HG02852 (cell line): ENCODE results near the gene ARHGEF11.
"Not testable (repeated sequence)": the region's sequence is repeated elsewhere in the genome, so short reads cannot be mapped to it uniquely, and the experiment has no call there.

ENCODE experiments used
- ATAC-seq: cut with Tn5 transposase; IDR thresholded peaks from one replicate; pipeline ENCODE4 v1.9.1; 2021; ENCODE audit warnings: mild to moderate bottlenecking, moderate library complexity; ENCODE audit not compliant: unreplicated experiment

Gene ARHGEF11

GRCh38 chr1:156931974-156932710 lies 113.4 kb downstream of the ARHGEF11 start:
- ATAC-seq, result no peak

- no peak for ATAC-seq
Measured at GRCh38 chr1:156931211-156931952, 114.2 kb downstream of the ARHGEF11 start.

DNA sequence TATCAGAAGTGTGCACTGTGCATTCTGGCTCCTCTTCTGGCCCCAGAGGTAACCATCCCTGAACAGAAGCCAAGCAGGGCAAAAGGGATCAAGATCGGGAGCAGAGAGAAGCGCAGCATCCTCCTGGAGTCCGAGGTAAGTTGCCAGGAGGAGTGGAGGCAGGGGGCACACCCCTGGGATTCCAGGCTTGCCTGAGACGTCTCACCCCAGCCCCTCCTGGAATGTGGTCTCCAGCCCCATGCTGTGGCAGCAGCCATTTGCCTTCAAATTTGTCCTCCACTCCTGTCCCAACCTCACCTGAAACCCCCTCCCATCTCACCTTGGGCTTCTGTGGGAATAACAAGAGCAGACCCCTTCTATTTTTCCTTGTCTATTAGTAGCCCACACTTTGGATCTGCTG lies 115.1 kb downstream of the ARHGEF11 start:
- ATAC-seq, result no peak

DNA sequence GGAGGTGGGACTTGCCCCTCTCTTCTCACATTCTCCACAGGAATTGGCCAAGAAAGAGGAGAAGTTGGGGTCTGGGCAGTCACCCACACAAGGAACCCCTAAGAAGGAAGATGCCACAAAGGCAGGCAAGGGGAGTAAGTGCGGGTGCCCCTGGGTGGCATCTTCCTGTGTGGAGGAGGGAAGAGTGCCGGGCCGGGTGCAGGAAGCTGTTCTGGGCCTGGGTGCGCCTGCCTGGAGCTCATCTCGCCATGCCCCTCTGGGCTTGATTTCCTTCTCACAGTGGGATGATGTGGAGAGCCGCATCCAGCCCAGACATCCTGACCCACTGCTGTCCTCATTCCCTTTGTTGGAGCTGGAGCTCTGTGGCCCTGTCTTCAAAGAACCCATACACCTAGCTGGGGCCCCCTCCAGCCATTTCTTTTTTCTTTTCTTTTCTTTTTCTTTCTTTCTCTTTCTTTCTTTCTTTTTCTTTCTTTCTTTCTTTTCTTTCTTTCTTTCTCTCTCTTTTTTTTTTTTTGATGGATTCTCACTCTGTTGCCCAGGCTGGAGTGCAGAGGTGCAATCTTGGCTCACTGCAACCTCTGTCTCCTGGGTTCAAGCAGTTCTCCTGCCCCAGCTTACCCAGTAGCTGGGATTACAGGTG lies 115.8 kb downstream of the ARHGEF11 start:
- ATAC-seq, result no peak

GRCh38 chr1:156928043-156928602 lies 117.4 kb downstream of the ARHGEF11 start:
- ATAC-seq, result no peak

DNA sequence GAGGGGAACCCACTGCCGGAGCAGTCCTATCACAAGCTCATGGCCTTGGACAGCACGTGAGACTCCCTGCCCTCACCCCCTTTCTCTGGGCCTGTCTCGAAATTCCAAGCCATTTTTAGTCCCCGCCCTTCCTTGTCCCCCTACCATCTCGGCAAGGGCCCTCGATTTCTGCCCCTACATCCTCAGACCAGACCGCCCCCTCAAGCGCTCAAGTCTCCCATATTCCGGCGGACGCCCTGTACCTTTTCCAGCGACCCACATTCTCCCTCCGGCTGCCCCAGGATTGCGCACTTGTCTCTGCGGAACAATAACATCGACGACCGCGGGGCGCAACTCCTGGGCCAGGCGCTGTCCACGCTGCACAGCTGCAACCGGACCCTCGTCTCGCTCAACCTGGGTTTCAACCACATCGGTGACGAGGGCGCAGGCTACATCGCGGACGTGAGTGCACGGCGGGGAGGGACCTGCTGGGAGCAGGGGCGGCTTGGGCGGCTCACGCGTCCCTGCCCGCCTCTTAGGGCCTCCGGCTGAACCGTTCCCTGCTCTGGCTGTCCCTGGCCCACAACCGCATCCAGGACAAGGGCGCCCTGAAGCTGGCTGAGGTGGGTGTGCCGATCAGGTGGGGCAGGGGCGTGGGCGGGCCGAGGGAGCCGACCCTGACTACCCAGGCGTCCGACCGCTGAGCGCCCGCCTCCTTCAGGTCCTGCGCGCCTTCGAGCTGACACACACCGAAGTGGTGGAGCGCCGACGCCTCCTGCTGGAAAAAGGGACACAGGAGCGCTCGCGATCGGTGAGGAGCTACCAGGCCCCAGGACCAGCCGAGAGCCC lies 118.1 kb downstream of the ARHGEF11 start:
- no peak for ATAC-seq

GRCh38 chr1:156926695-156927094 lies 118.8 kb downstream of the ARHGEF11 start:
- ATAC-seq, result not testable (repeated sequence)

DNA sequence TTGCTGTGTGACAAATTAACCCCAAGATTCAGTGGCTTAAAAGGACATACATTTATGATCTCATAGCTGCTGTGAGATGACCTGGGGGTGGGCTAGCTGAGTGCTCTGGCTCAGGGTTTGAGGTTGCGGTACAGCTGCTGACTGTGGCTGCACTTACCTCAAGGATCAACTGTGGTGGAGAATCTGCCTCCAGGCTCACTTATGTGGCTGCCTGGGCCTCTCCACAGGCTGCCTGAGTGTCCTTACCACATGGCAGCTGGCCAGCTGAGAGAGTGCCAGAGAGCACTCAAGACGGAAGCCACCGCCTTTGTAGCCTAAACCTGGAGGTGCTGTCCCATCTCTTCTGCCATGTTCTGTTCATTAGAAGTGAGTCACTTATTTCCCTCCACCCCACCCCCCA lies 119.4 kb downstream of the ARHGEF11 start:
- ATAC-seq, result no peak

DNA sequence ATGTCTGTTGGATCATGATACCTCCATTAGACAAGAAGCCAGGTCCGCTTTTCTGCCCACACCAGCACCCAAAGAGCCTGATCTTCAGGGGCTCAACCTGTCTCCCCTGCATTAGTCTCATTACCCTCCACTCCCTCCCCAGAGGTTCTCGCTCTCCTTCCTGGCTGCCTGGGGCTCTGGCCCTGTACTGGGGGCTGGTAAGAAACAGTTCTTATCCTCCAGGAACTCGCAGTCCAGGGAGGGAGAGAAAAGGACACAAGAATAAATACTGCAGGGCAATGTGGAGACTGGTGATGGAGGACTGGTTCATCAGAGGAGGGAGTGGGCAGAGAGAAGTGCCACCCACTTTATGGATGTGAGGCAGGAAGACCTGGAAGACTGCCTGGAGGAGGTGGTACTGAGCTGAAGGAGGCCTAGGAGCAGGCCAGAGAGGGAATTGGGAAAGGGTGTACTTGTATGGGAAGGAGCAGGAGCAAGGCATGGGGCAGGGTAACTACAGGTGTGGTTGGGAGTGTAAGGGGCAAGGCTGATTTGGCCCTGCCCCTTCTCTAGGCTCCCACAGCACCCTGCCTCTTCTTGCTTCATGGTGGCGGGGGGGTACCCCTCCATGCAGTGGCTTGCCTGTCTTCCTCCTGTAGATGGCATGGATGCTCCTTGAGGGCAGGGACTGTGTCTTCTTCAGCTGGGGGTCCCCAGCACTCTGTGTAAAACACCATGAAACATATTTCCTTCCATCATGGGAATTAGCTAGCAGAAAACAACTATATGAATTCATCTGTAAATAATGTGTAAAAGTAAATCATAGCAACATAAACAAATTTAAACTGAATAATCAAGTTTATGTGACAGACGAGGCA lies 120.2 kb downstream of the ARHGEF11 start:
- ATAC-seq, result no peak

DNA sequence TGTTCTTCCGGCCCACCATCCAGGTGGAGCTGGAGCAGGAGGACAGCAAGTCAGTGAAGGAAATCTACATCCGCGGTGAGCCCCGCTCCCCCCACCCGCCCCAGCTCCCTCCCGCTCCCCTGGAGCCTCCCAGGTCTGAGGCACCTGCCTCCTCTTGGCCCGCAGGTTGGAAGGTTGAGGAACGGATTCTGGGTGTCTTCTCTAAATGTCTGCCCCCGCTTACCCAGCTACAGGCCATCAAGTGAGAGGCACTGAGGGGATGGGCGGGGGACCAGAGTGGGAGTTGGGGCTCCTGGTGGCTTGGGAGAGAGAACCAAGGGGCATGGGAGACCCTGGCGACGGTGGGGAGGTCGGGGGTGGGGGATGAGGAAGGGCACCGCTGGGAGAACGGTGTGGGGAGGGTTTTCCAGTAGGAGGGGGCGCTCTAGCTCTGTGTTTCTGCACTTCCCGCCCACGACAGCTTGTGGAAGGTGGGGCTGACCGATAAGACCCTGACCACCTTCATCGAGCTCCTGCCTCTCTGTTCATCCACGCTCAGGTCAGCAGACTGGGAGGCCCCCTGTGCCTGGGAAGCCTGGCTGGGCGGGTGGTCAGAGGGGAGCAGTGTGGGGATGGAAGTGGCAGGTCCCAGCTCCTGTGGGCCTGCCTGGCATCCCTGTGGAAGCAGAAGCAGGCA lies 120.9 kb downstream of the ARHGEF11 start:
- no peak for ATAC-seq

GRCh38 chr1:156923670-156924477 lies 121.7 kb downstream of the ARHGEF11 start:
- no peak for ATAC-seq

GRCh38 chr1:156922986-156923669 lies 122.4 kb downstream of the ARHGEF11 start:
- ATAC-seq, result no peak

GRCh38 chr1:156921053-156921529 lies 124.5 kb downstream of the ARHGEF11 start:
- no peak for ATAC-seq

- no peak for ATAC-seq
Measured at GRCh38 chr1:156920233-156921052, 125.1 kb downstream of the ARHGEF11 start, which contains the start of gene LRRC71. Gene LRRC71, plus strand, starts transcription at chr1:156920632. Its CDS starts 172 bp downstream, at chr1:156920804.

DNA sequence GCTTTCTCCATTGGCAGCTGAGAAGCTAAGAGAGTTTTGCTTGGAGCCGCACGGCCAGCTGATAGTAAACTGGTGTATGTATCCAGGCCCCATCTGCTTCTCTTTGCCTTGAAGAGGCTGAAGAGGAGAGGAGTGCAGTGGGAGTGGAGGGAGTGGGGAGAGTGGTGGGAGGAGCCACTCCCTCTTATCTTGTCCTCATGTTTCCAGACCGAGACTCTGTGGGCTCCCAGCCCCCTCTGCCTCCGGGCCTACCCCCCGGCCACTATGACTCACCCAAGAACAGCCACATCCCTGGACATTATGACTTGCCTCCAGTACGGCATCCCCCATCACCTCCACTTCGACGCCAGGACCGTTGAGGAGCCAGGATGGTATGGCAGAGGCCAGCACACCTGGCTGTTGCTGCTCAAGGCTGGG lies 131.1 kb downstream of the ARHGEF11 start:
- no peak for ATAC-seq

DNA sequence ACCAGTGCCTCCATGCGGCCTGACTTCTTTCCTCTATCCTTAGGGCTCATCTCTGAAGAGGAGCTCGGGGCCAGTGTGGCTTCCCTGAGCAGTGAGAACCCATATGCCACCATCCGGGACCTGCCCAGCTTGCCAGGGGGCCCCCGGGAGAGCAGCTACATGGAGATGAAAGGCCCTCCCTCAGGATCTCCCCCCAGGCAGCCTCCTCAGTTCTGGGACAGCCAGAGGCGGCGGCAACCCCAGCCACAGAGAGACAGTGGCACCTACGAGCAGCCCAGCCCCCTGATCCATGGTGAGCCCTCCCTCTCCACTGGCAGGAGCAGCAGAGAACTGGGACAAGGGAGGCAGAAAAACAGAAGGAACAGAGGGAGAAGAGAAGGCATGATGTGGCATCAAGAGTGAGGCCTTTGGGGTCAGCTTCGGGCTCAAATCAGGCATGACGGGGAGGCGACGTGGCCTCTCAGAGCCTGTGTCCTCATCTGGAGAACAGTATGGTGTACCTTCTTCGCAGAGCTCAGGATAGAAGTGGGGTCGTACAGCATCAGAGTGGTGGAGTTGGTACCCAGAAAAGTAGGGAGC lies 131.6 kb downstream of the ARHGEF11 start:
- ATAC-seq, result no peak
